Karpas-422 (cell line): ENCODE data around the gene KCNQ5. TPM values are rescaled to one million over a fixed set of nuclear protein-coding genes. Genes with fewer than 3 reads are reported as not detected.
"Not testable (repeated sequence)": the region's sequence is repeated elsewhere in the genome, so short reads cannot be mapped to it uniquely, and the experiment has no call there.

Experiments
- DNase-seq: peaks from one replicate; pipeline ENCODE4 v3.0.0-alpha.2; 2015
- H2AFZ ChIP-seq: fragments of 200-600 bp; sonication (generic); 2 replicates; pipeline ENCODE4 v1.6.1; 2014; ENCODE audit warnings: antibody characterized with exemption, low read length, mixed read lengths
- H3K27ac ChIP-seq: fragments of 200-600 bp; sonication (generic); 2 replicates; pipeline ENCODE4 v1.5.1; 2014; ENCODE audit warnings: mild to moderate bottlenecking, low read length, moderate library complexity
- H3K27me3 ChIP-seq: fragments of 200-600 bp; sonication (generic); 2 replicates; pipeline ENCODE4 v1.6.1; 2014; ENCODE audit warnings: low read length, mixed read lengths
- H3K36me3 ChIP-seq: fragments of 200-600 bp; sonication (generic); 2 replicates; pipeline ENCODE4 v1.6.1; 2014; ENCODE audit warnings: low read length, mixed read lengths; ENCODE audit not compliant: insufficient read depth
- H3K4me1 ChIP-seq: fragments of 200-600 bp; sonication (generic); 2 replicates; pipeline ENCODE4 v1.6.1; 2014; ENCODE audit warnings: mild to moderate bottlenecking, low read length, mixed read lengths
- H3K4me2 ChIP-seq: fragments of 200-600 bp; sonication (generic); 2 replicates; pipeline ENCODE4 v1.6.1; 2014; ENCODE audit warnings: low read length, low read depth, mild to moderate bottlenecking; ENCODE audit not compliant: poor library complexity, severe bottlenecking
- H3K4me3 ChIP-seq: fragments of 200-600 bp; sonication (generic); 2 replicates; pipeline ENCODE4 v1.5.1; 2014; ENCODE audit warnings: mild to moderate bottlenecking, antibody characterized with exemption, low read length, mixed read lengths
- H3K79me2 ChIP-seq: fragments of 200-600 bp; sonication (generic); 2 replicates; pipeline ENCODE4 v1.6.1; 2014; ENCODE audit warnings: mild to moderate bottlenecking, low read length, mixed read lengths
- H3K9ac ChIP-seq: fragments of 200-600 bp; sonication (generic); 2 replicates; pipeline ENCODE4 v1.6.0; 2014; ENCODE audit warnings: low read length
- H3K9me2 ChIP-seq: fragments of 200-600 bp; sonication (generic), shearing (Covaris generic); replicated peaks from 2 replicates; pipeline ENCODE4 v1.6.0; 2014; ENCODE audit warnings: mild to moderate bottlenecking, low read length, moderate library complexity; ENCODE audit not compliant: insufficient read depth
- H3K9me3 ChIP-seq: fragments of 300-700, 200-600 bp; sonication (generic); 2 replicates; pipeline ENCODE4 v1.6.1; 2014; ENCODE audit warnings: low read length, mixed read lengths
- H4K20me1 ChIP-seq: fragments of 200-600 bp; sonication (generic); 2 replicates; pipeline ENCODE4 v1.6.1; 2014; ENCODE audit warnings: mild to moderate bottlenecking, antibody characterized with exemption, low read length, low read depth; ENCODE audit not compliant: insufficient read depth
- total RNA-seq: library from RNA; depleted of rRNA; stranded (reverse); fragments of >200 nt; shearing (Covaris generic); gene quantifications from 2 replicates; pipeline ENCODE4 v1.2.3, GENCODE V29; 2014; ENCODE audit warnings: low replicate concordance

KCNQ5 gene
- total RNA-seq, 1 experiment from 2014 or later: 50.5 TPM

DNA sequence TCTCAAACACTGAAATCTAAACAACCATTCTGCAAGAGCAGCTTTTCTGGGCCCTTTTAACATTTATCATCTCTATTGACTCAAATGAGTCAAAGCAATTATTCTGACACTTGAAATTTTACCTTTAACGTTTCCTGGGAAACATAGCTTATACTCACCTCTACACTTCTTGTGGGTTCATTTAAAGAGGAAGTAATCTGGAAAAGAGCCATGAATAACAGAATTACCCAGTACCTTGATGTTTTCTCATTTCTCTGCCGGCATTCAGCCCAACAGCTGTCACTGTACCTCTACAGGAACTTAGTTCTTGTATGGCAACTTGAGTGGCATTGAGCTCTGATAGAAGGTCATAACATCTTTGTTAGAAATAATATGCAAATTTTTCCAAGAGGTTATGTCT is 272.2 kb downstream of the KCNQ5 start:
- Histone ChIP-seq H3K27ac (no peak overlapping the region), H3K27me3 (no peaks in the 10 kb centered on the region), H3K4me2 (no peak overlapping the region), H3K79me2 (peaks cover 71% of the 10 kb centered on the region), H3K9me2 (no peaks in the 10 kb centered on the region), H4K20me1 (no peaks in the 10 kb centered on the region), H3K36me3 (peaks cover 4% of the 10 kb centered on the region; the same call in 1 of the 2 replicates), H3K4me3 (no peak overlapping the region), H3K9me3 (0 out of 2 replicates have a peak, but pooled peaks cover 4% of the 10 kb centered on the region), H3K4me1 (peaks cover 21% of the 10 kb centered on the region), H2AFZ (no peak overlapping the region), H3K9ac (no peak overlapping the region)
- no peak for DNase-seq

DNA sequence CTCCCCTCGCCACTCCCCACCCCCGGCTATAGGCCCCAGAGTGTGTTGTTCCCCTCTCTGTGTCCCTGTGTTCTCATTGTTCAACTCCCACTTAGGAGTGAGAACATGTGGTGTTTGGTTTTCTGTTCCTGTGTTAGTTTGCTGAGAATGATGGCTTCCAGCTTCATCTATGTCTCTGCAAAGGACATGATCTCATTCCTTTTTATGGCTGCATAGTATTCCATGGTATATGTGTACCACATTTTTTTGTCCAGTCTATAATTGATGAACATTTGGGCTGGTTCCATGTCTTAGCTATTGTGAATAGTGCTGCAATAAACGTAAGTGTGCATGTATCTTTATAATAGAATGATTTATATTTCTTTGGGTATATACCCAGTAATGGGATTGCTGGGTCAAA is 276.4 kb downstream of the KCNQ5 start:
- H3K9me3 ChIP-seq: not testable (repeated sequence)

DNA sequence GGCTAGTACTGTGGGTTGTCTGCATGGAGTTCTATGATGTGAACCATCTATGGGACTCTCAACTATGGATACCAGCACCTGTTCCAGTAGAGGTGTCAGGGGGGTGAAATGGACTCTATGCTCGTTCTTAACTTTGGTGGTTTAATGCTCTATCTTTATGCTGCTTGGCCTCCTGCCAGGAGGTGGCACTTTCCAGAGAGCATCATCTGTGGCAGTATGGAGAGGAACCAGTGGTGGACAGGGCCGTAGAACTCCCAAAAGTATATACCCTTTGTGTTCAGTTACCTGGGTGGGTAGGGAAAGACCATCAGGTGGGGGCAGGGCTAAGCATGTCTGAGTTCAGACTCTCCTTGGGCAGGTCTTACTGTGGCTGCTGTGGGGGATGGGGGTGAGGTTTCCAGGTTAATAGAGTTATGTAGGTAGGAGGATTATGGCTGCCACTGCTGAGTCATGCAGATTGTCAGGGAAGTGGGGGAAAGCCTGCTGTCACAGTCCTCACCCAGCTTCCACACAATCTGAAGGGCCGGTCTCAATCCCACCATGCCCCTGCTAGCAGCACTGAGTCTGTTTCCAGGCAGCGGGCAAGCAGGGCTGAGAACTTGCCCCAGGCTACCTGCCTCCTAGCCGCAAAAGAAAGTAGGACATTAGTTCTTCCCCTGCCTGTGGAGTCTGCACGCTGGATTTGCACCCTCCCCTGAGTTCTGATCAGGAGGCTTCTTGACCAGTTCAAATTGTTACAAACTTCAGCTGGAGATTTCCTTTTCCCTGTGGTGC is 284.0 kb downstream of the KCNQ5 start:
- Histone ChIP-seq H2AFZ (no peak overlapping the region), H3K4me3 (no peak overlapping the region), H3K9me3 (no peaks in the 10 kb centered on the region), H4K20me1 (no peaks in the 10 kb centered on the region), H3K9ac (no peak overlapping the region), H3K9me2 (no peaks in the 10 kb centered on the region), H3K4me2 (no peak overlapping the region), H3K36me3 (no peaks in the 10 kb centered on the region), H3K27ac (no peak overlapping the region), H3K79me2 (peaks cover 94% of the 10 kb centered on the region), H3K4me1 (peaks cover 6% of the 10 kb centered on the region), H3K27me3 (no peaks in the 10 kb centered on the region)
- no peak for DNase-seq

More for the DNA sequence above, 276.4 kb downstream of the KCNQ5 start:
- not testable (repeated sequence) for H2AFZ ChIP-seq, H3K27ac ChIP-seq, DNase-seq, H3K36me3 ChIP-seq, H3K4me1 ChIP-seq, H4K20me1 ChIP-seq, H3K27me3 ChIP-seq, H3K4me2 ChIP-seq, H3K4me3 ChIP-seq, H3K9me2 ChIP-seq, H3K9ac ChIP-seq
- H3K79me2 ChIP-seq: peaks cover 77% of the 10 kb centered on the region

DNA sequence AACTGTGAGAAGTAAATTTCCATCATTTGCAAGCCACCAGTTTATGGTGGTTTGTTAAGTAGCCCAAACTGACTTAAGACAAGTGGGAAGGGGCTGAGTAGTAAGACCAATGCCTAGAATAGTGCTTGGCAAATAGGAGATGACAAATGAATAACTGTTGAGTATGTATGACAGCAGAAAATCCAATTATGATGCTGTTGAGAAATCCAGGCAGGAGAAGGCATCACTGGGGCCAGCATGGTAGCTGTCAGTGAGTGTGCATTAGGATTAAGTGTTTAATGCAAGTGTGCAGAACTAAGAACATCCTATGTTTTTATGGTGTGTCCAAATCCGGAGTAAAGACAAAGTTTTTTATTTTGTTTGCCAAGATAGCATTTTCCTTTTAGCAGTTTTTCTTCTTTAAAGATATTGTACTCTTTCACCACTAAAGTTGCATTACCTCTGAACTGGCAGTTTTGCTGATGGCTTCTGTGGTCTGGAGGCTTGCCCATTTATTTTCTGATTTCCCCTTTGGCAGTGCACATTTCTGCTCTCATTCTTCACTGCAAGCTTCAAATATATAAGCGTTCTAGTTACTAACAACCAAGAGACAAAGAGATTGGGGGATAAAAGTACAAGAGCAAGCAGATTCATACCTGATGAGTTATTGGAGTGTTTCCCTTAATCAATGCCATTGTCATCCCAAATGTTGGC is 289.7 kb downstream of the KCNQ5 start:
- no peak overlapping the region for H3K4me2 ChIP-seq
- no peak overlapping the region for H3K4me3 ChIP-seq
- no peak overlapping the region for H3K9ac ChIP-seq
- no peaks in the 10 kb centered on the region for H3K9me2 ChIP-seq
- no peak for DNase-seq
- no peaks in the 10 kb centered on the region for H4K20me1 ChIP-seq
- no peaks in the 10 kb centered on the region for H3K36me3 ChIP-seq
- no peak overlapping the region for H3K27ac ChIP-seq
- no peak overlapping the region for H2AFZ ChIP-seq
- H3K4me1 ChIP-seq: peaks cover 6% of the 10 kb centered on the region
- H3K27me3 ChIP-seq: no peaks in the 10 kb centered on the region
- peaks cover 93% of the 10 kb centered on the region for H3K79me2 ChIP-seq
- no peaks in the 10 kb centered on the region for H3K9me3 ChIP-seq

DNA sequence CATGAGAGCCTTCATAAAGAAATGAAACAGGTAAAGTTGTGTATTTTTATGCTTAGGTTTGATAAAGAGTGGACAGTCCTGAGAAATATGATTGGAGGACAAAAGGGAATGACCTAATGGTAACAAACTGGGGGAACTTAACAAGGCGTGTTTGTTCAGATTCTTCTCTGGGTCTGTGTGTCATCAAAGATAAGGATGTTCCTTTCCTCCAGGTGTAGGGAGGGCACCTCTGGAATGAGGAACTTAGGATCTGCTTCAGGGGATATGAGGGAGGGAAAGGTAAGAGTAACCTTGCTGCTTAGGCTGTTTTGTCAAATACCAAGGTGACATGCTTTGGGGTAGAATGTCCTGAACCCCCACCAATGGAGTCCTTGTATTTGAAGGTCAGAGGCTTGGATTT is 291.9 kb downstream of the KCNQ5 start:
- no peak overlapping the region for H2AFZ ChIP-seq
- no peaks in the 10 kb centered on the region for H3K9me3 ChIP-seq
- no peak overlapping the region for H3K4me2 ChIP-seq
- H3K79me2 ChIP-seq: peaks cover 92% of the 10 kb centered on the region
- no peak overlapping the region for H3K27ac ChIP-seq
- no peak for DNase-seq
- H3K9me2 ChIP-seq: no peaks in the 10 kb centered on the region
- no peaks in the 10 kb centered on the region for H3K27me3 ChIP-seq
- H3K36me3 ChIP-seq: no peaks in the 10 kb centered on the region
- no peak overlapping the region for H3K9ac ChIP-seq
- H4K20me1 ChIP-seq: no peaks in the 10 kb centered on the region
- no peaks in the 10 kb centered on the region for H3K4me1 ChIP-seq
- H3K4me3 ChIP-seq: no peak overlapping the region

DNA sequence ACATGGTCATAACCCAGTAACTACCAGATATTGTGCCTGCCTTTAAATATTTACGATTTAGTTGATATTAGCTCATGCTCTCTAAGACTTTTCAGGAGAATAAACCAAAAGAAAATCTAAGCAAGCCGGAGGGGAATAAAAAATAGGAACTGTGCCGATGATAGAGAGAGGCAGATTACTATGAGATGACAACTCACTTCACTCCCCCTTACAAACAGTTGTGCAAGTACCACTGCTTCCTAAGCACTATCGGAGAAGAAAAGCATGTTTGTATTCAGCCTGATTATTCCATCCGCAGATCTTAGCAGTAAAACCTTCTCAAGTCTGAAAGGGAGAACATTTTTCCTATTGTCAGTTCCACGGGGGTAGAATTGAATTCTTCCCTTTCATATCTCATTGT is 294.4 kb downstream of the KCNQ5 start:
- Histone ChIP-seq H3K79me2 (peaks cover 95% of the 10 kb centered on the region), H3K4me1 (peaks cover 5% of the 10 kb centered on the region; the same call in 1 of the 2 replicates), H3K9me2 (no peaks in the 10 kb centered on the region), H3K9me3 (no peaks in the 10 kb centered on the region), H3K4me2 (no peak overlapping the region), H3K27me3 (no peaks in the 10 kb centered on the region), H3K36me3 (no peaks in the 10 kb centered on the region), H3K4me3 (no peak overlapping the region), H4K20me1 (no peaks in the 10 kb centered on the region), H3K27ac (no peak overlapping the region), H3K9ac (no peak overlapping the region), H2AFZ (no peak overlapping the region)
- DNase-seq: no peak

DNA sequence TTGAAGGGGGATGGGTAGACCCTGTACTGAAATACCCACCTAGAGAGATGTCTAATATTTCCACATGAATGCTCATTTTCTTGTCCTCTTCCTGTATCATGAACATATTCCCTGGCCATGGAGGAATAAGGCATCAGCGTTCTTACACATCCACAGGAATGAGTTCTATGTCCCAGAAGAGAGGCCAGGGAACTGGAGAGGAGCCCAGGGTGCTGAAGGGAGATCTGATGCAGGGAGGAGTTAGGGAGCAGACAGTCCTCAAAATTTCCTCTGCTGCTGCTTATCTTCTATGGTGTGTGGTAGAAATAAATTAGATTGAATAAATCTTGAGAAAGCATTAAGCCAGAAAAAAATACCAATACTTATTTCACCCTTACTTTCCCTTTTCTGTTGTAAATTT is 295.0 kb downstream of the KCNQ5 start:
- Histone ChIP-seq H3K4me2 (no peak overlapping the region), H4K20me1 (no peaks in the 10 kb centered on the region), H3K27ac (no peak overlapping the region), H3K36me3 (no peaks in the 10 kb centered on the region), H3K27me3 (no peaks in the 10 kb centered on the region), H3K9ac (no peak overlapping the region), H2AFZ (no peak overlapping the region), H3K9me3 (no peaks in the 10 kb centered on the region), H3K9me2 (no peaks in the 10 kb centered on the region), H3K4me1 (peaks cover 5% of the 10 kb centered on the region; the same call in 1 of the 2 replicates), H3K4me3 (no peak overlapping the region), H3K79me2 (peaks cover 95% of the 10 kb centered on the region)
- DNase-seq: no peak

DNA sequence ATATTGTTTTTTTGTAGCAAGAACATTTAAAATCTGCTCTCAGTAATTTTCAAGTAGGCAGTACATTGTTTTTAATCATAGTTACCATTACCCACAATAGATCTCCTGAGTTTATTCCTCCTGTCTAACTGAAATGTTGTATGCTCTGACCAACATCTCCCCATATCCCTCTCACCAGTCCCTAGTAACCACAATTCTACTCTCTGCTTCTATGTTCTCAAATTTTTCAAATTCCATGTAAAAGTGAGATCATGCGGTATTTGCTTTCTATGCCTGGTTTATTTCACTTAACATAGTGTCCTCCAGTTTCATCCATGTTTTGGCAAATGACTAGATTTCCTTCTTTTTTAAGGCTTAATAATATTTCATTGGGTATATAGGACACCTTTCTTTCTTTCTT is 300.5 kb downstream of the KCNQ5 start:
- Histone ChIP-seq H2AFZ (no peak overlapping the region), H3K4me2 (no peak overlapping the region), H3K9ac (no peak overlapping the region), H3K9me2 (no peaks in the 10 kb centered on the region), H3K79me2 (peaks cover 89% of the 10 kb centered on the region), H3K27me3 (no peaks in the 10 kb centered on the region), H4K20me1 (no peaks in the 10 kb centered on the region), H3K4me1 (peaks cover 21% of the 10 kb centered on the region), H3K9me3 (no peaks in the 10 kb centered on the region), H3K36me3 (no peaks in the 10 kb centered on the region), H3K27ac (no peak overlapping the region), H3K4me3 (no peak overlapping the region)
- no peak for DNase-seq
